ENCODE data around the gene TFEB.
A peak's percentile ranks its signal among the peaks of the same experiment; 100 is the strongest.

GRCh38 chr6:41712651-41713103 lies 22.7 kb downstream of the TFEB start:
- TF ChIP-seq CTCF (IDR thresholded peaks at IDR 0.05) (peak in 3 of 7 experiments; percentile 15 to 43 (median 25)), POLR2A (IDR thresholded peaks at IDR 0.05) (no peak)
